Measurements from ENCODE around the gene PER1. TPM values are rescaled to one million over a fixed set of nuclear protein-coding genes. Genes with fewer than 3 reads are reported as not detected.
A peak's percentile ranks its signal among the peaks of the same experiment; 100 is the strongest.

The PER1 gene
- total and polyA plus RNA-seq, 2 of the 13 experiments (the other 11 are each of a cell fraction or from before 2014, with no cell fraction given): 2.6 to 3.6 TPM

- no peak for TF ChIP-seq TEAD2 (CRISPR knock-in tag; IDR thresholded peaks at IDR 0.05)
- TF ChIP-seq ZNF605 (CRISPR knock-in tag; IDR thresholded peaks at IDR 0.05): 0 out of 2 replicates have a peak, but pooled peaks have one; percentile 59
- TF ChIP-seq SMAD1 (CRISPR knock-in tag; IDR thresholded peaks at IDR 0.05; ENCODE audit: borderline replicate concordance, low read depth): no peak
- TF ChIP-seq ASH2L (IDR thresholded peaks at IDR 0.05; ENCODE audit: insufficient read length, low read depth, low read length): peak; percentile 36
- no peak for TF ChIP-seq MYNN (CRISPR knock-in tag; IDR thresholded peaks at IDR 0.05; ENCODE audit: low read depth)
- TF ChIP-seq ZNF574 (CRISPR knock-in tag; IDR thresholded peaks at IDR 0.05): 0 out of 2 replicates have a peak, but pooled peaks have one; percentile 32
- no peak for TF ChIP-seq MTF1 (CRISPR knock-in tag; IDR thresholded peaks at IDR 0.05)
- TF ChIP-seq RORA (CRISPR knock-in tag; IDR thresholded peaks at IDR 0.05): no peak
- peak; percentile 85 for TF ChIP-seq CTCF (CRISPR knock-in tag; IDR thresholded peaks at IDR 0.05)
- peak; percentile 96 for TF ChIP-seq XRCC5 (optimal IDR thresholded peaks at IDR 0.05; ENCODE audit: low read length)
- TF ChIP-seq ATF3 (CRISPR knock-in tag; IDR thresholded peaks at IDR 0.05): no peak
- no peak for TF ChIP-seq E2F1 (CRISPR knock-in tag; IDR thresholded peaks at IDR 0.05)
- 0 out of 2 replicates have a peak, but pooled peaks have one; percentile 44 for TF ChIP-seq KDM2A (CRISPR knock-in tag; IDR thresholded peaks at IDR 0.05; ENCODE audit: borderline replicate concordance, low read depth)
- no peak for TF ChIP-seq TEAD3 (CRISPR knock-in tag; optimal IDR thresholded peaks at IDR 0.05; ENCODE audit: borderline replicate concordance)
- no peak for TF ChIP-seq ZNF7 (CRISPR knock-in tag; IDR thresholded peaks at IDR 0.05)
- TF ChIP-seq FOSL2 (CRISPR knock-in tag; IDR thresholded peaks at IDR 0.05): 0 out of 2 replicates have a peak, but pooled peaks have one; percentile 32
- peak in 1 of 2 experiments; percentile 54; a peak in 1 of 4 replicates for TF ChIP-seq NR2F1 (CRISPR knock-in tag; IDR thresholded peaks at IDR 0.05)
- no peak for TF ChIP-seq ZNF234 (CRISPR knock-in tag; conservative IDR thresholded peaks at IDR 0.05)
- TF ChIP-seq RXRA (CRISPR knock-in tag; IDR thresholded peaks at IDR 0.05): peak; percentile 22; the same call in 1 of the 2 replicates
- 0 out of 2 replicates have a peak, but pooled peaks have one; percentile 32 for TF ChIP-seq KAT8 (CRISPR knock-in tag; IDR thresholded peaks at IDR 0.05)
- TF ChIP-seq ZFP36L2 (CRISPR knock-in tag; IDR thresholded peaks at IDR 0.05): no peak
- TF ChIP-seq GABPB1 (CRISPR knock-in tag; IDR thresholded peaks at IDR 0.05): no peak
- 0 out of 2 replicates have a peak, but pooled peaks have one; percentile 46 for TF ChIP-seq ZNF468 (CRISPR knock-in tag; IDR thresholded peaks at IDR 0.05)
- TF ChIP-seq CENPT (CRISPR knock-in tag; IDR thresholded peaks at IDR 0.05; ENCODE audit: low read depth): no peak
These were observed 6.2 kb upstream of the PER1 start (continued) for GRCh38 chr17:8158267-8159031.

Data from HepG2 (cell line).